OCI-LY3 (cell line): ENCODE measurements around the gene TNS1.

Experiments
- H2AFZ ChIP-seq: fragments of 200-600, 300-600 bp; shearing (Covaris generic); 2 replicates; pipeline ENCODE4 v1.6.0; 2014; ENCODE audit warnings: antibody characterized with exemption, low read depth, low read length
- H3K27ac ChIP-seq: fragments of 200-600, 300-600 bp; sonication (generic); 2 replicates; pipeline ENCODE4 v1.5.1; 2014; ENCODE audit warnings: mild to moderate bottlenecking, low read length, moderate library complexity, mixed read lengths
- H3K27me3 ChIP-seq: fragments of 200-600, 300-600 bp; sonication (generic); 2 replicates; pipeline ENCODE4 v1.6.1; 2014; ENCODE audit warnings: low read depth, low read length, mixed read lengths
- H3K36me3 ChIP-seq: fragments of 200-600, 300-600 bp; sonication (generic); replicated peaks from 2 replicates; pipeline ENCODE3; 2014; ENCODE audit warnings: low read depth, low read length, mixed read lengths
- H3K4me1 ChIP-seq: fragments of 300-600, 200-600 bp; sonication (generic); 2 replicates; pipeline ENCODE4 v1.6.1; 2014; ENCODE audit warnings: low read length, mixed read lengths
- H3K4me2 ChIP-seq: fragments of 200-600, 300-600 bp; sonication (generic); 2 replicates; pipeline ENCODE4 v1.6.1; 2014; ENCODE audit warnings: low read length, mixed read lengths
- H3K4me3 ChIP-seq: fragments of 300-600, 200-600 bp; sonication (generic); 2 replicates; pipeline ENCODE4 v1.5.1; 2014; ENCODE audit warnings: antibody characterized with exemption, mild to moderate bottlenecking, low read length, moderate library complexity
- H3K79me2 ChIP-seq: fragments of 300-600, 200-600 bp; shearing (Covaris generic); 2 replicates; pipeline ENCODE4 v1.6.1; 2014; ENCODE audit warnings: mild to moderate bottlenecking, low read length, mixed read lengths
- H3K9ac ChIP-seq: fragments of 300-600, 200-600 bp; shearing (Covaris generic); 2 replicates; pipeline ENCODE4 v1.6.0; 2014; ENCODE audit warnings: mild to moderate bottlenecking, low read length, moderate library complexity
- H3K9me3 ChIP-seq: fragments of 200-600, 300-600 bp; shearing (Covaris generic); 2 replicates; pipeline ENCODE4 v1.6.1; 2014; ENCODE audit warnings: low read length, mixed read lengths; ENCODE audit not compliant: insufficient read depth
- H4K20me1 ChIP-seq: fragments of 200-600, 300-600 bp; sonication (generic); 2 replicates; pipeline ENCODE4 v1.6.1; 2016; ENCODE audit warnings: low read length, mixed read lengths; ENCODE audit not compliant: insufficient read depth
- CTCF ChIP-seq: fragments of 200-600, 300-600 bp; sonication (generic); IDR thresholded peaks from 2 replicates; pipeline ENCODE4 v1.5.1; 2014; ENCODE audit warnings: antibody characterized with exemption, low read length, low read depth
- EZH2phosphoT487 ChIP-seq: fragments of 200-600 bp; shearing (Covaris generic); IDR thresholded peaks from 2 replicates; pipeline ENCODE4 v1.6.1; 2018; ENCODE audit warnings: antibody characterized with exemption, mixed run types, low read depth

Gene TNS1

DNA sequence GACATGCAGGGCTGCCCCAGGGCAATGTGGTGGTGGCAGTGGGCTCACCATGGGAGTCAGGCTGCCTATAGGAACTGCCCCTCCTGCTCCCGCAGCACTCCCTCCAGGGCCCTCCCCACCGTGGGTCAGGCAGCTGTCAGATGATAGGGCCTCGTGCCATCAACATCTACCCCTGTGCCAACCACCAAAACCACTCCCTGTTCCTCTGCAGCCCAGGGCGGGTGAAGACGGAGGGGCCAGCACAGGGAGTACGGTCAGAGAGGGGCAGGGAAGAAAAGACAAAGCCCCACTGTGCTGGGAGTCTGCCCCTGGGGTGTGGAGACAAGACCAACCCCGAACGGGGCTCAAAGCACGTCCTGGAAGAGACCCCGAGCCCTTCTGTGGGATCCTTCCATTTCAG lies 97.4 kb downstream of the TNS1 start:
- no peak overlapping the region for H2AFZ ChIP-seq
- no peaks in the 10 kb centered on the region for H3K4me1 ChIP-seq
- no peaks in the 10 kb centered on the region for H3K79me2 ChIP-seq
- no peak overlapping the region for H3K4me3 ChIP-seq
- no peak for TF ChIP-seq EZH2phosphoT487
- no peak overlapping the region for H3K9ac ChIP-seq
- no peaks in the 10 kb centered on the region for H3K9me3 ChIP-seq
- no peaks in the 10 kb centered on the region for H4K20me1 ChIP-seq
- no peaks in the 10 kb centered on the region for H3K27me3 ChIP-seq
- no peak overlapping the region for H3K27ac ChIP-seq
- no peaks in the 10 kb centered on the region for H3K36me3 ChIP-seq
- no peak overlapping the region for H3K4me2 ChIP-seq

GRCh38 chr2:217904614-217904965 lies 98.2 kb downstream of the TNS1 start:
- H3K27ac ChIP-seq: no peak overlapping the region
- no peak overlapping the region for H3K9ac ChIP-seq
- no peaks in the 10 kb centered on the region for H3K79me2 ChIP-seq

DNA sequence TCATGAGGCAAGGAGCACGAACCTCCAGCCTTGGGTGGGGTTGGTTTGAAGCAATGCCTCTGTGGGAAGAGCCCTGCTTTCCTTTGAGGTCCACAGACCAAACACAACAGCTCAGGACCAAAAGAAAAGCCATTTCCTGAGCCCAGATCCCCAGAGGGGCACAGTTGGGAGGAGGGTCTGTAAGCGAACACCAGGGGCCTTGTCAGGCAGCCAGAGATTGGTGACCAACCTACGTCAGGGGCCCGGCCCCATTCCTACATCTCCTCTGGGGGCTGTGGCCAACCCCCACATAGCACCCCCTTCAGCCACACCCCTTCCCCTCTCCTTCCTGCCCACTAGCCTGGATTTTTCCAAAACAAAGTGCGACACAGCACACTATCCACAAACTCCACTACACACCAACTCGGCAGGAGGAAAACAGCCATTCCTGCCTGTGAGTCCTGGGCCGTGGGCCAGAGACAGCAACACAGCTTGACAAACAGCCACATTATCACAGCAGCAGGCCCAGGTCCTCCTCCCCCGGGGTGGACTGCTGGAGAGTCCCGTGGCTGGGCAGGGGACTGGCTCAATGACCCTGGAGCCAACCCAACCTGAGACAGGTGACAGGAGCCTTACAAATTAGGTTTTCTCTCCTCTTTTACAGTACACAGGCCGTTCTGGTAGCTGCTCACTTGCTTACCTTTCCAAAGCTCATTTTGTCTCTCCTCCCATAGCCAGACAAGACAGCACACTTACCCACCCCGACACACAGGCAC lies 98.8 kb downstream of the TNS1 start:
- H3K79me2 ChIP-seq: no peaks in the 10 kb centered on the region
- no peaks in the 10 kb centered on the region for H4K20me1 ChIP-seq
- H3K4me3 ChIP-seq: no peak overlapping the region
- H3K27ac ChIP-seq: no peak overlapping the region
- H3K36me3 ChIP-seq: no peaks in the 10 kb centered on the region
- TF ChIP-seq CTCF: no peak
- no peak for TF ChIP-seq EZH2phosphoT487
- no peak overlapping the region for H3K9ac ChIP-seq
- no peak overlapping the region for H2AFZ ChIP-seq
- H3K27me3 ChIP-seq: no peaks in the 10 kb centered on the region
- H3K4me1 ChIP-seq: no peaks in the 10 kb centered on the region
- no peak overlapping the region for H3K4me2 ChIP-seq
- no peaks in the 10 kb centered on the region for H3K9me3 ChIP-seq

More at GRCh38 chr2:217904614-217904965, 98.2 kb downstream of the TNS1 start:
- no peaks in the 10 kb centered on the region for H3K4me1 ChIP-seq
- no peaks in the 10 kb centered on the region for H4K20me1 ChIP-seq
- no peak overlapping the region for H3K4me2 ChIP-seq
- H3K36me3 ChIP-seq: no peaks in the 10 kb centered on the region
- no peak overlapping the region for H2AFZ ChIP-seq
- H3K27me3 ChIP-seq: no peaks in the 10 kb centered on the region
- H3K9me3 ChIP-seq: no peaks in the 10 kb centered on the region
- H3K4me3 ChIP-seq: no peak overlapping the region
- TF ChIP-seq EZH2phosphoT487 (no peak), CTCF (no peak)

GRCh38 chr2:217903142-217903858 lies 99.5 kb downstream of the TNS1 start:
- Histone ChIP-seq H3K9me3 (no peaks in the 10 kb centered on the region), H4K20me1 (no peaks in the 10 kb centered on the region), H3K9ac (no peak overlapping the region), H3K27me3 (no peaks in the 10 kb centered on the region), H3K27ac (no peak overlapping the region), H3K36me3 (no peaks in the 10 kb centered on the region), H2AFZ (no peak overlapping the region), H3K4me1 (no peaks in the 10 kb centered on the region), H3K79me2 (no peaks in the 10 kb centered on the region), H3K4me2 (no peak overlapping the region), H3K4me3 (no peak overlapping the region)
- TF ChIP-seq CTCF: no peak
- no peak for TF ChIP-seq EZH2phosphoT487
